ENCODE data around the gene CELF4.
A peak's percentile ranks its signal among the peaks of the same experiment; 100 is the strongest.

Gene CELF4

DNA sequence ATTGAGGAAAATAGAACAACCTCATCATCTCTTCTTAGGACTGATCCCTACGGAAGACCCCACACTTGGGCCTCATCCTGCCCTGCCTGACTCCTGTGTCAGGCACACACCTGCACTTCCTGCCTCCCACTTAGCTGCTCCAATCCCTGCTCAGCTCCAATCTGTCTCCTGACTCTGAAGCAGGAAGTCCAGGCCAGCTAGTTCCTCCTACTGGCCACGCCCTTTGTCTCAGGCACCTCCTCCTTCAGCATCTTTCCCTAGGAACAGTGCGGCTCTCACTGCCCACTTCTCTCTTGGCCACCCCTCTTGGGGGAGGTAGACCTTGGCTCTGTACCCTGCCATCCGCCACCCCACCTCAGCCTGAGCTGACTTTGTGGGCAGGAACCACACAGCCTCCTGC, 135.8 kb downstream of the CELF4 start:
- Histone ChIP-seq H3K9me3 (ENCODE audit: severe bottlenecking) (no peaks in the 10 kb centered on the region), H3K27ac (no peak overlapping the region), H3K4me3 (ENCODE audit: low read depth, low read length) (no peak overlapping the region), H3K27me3 (ENCODE audit: insufficient read depth, low read depth, severe bottlenecking) (no peaks in the 10 kb centered on the region), H3K36me3 (no peaks in the 10 kb centered on the region)
- TF ChIP-seq, protein P1, sequence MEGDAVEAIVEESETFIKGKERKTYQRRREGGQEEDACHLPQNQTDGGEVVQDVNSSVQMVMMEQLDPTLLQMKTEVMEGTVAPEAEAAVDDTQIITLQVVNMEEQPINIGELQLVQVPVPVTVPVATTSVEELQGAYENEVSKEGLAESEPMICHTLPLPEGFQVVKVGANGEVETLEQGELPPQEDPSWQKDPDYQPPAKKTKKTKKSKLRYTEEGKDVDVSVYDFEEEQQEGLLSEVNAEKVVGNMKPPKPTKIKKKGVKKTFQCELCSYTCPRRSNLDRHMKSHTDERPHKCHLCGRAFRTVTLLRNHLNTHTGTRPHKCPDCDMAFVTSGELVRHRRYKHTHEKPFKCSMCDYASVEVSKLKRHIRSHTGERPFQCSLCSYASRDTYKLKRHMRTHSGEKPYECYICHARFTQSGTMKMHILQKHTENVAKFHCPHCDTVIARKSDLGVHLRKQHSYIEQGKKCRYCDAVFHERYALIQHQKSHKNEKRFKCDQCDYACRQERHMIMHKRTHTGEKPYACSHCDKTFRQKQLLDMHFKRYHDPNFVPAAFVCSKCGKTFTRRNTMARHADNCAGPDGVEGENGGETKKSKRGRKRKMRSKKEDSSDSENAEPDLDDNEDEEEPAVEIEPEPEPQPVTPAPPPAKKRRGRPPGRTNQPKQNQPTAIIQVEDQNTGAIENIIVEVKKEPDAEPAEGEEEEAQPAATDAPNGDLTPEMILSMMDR (IDR thresholded peaks at IDR 0.05; ENCODE audit: low read depth, low read length): no peak
- DNase-seq: peak; percentile 35

DNA sequence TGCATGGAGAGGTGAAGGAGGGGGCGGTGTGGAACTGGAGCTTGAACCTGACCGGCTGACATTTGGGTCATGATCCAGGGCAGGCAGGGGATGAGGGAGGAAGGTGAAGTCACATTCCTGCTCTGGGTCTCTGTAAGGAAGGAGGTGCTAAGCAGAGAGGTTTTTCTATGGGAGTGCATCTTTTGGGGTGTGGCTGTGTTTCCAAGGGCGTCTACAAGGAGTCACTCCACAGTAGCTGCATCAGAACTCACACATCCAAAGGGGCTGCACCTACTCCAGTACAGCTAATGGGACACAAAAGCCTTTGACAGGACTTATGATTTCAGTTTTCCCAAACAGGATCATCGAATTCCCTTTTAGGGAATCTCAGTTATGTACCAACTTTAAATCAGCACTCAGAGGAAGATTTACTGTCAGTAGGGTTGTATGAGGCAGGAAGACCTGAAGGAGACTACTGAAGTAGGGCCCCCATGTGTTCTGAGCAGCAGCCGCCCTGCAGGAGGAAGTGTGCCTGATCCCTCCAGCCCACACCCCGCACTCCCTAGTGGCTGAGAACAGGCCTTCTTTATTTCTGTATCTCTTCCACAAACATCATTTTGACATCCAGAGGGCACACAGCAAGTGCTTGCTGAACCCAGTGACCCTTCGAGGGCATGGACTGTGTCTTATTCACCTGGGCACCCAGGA, 137.2 kb downstream of the CELF4 start:
- no peaks in the 10 kb centered on the region for H3K9me3 ChIP-seq (ENCODE audit: severe bottlenecking)
- TF ChIP-seq, protein P1 (IDR thresholded peaks at IDR 0.05; ENCODE audit: low read depth, low read length): no peak
- no peak overlapping the region for H3K27ac ChIP-seq
- H3K36me3 ChIP-seq: no peaks in the 10 kb centered on the region
- no peaks in the 10 kb centered on the region for H3K27me3 ChIP-seq (ENCODE audit: insufficient read depth, low read depth, severe bottlenecking)
- no peak overlapping the region for H3K4me3 ChIP-seq (ENCODE audit: low read depth, low read length)
- DNase-seq: no peak

DNA sequence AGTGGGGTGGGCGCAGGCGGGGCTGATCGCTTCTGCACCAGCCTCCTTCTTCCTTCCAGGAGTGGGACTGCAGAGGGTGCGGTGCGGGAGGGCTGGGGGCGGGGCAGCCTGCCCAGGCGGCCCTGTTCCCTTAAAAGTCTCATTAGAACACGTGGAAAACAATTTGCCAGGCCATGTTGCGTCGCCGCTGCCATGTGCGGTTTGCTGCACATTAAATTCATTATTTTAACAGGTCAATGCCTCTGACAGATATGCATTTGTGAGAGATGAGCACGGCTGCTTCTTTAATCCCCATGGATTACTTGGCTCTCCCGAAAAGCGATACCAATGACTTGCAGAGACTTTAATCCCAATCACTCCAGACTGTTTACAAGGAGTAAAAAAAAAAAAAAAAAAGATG, 139.0 kb downstream of the CELF4 start:
- H3K4me3 ChIP-seq (ENCODE audit: low read depth, low read length): no peak overlapping the region
- TF ChIP-seq, protein P1 (IDR thresholded peaks at IDR 0.05; ENCODE audit: low read depth, low read length): no peak
- peak; percentile 54 for DNase-seq
- H3K36me3 ChIP-seq: no peaks in the 10 kb centered on the region
- no peak overlapping the region for H3K27ac ChIP-seq
- no peaks in the 10 kb centered on the region for H3K27me3 ChIP-seq (ENCODE audit: insufficient read depth, low read depth, severe bottlenecking)
- no peaks in the 10 kb centered on the region for H3K9me3 ChIP-seq (ENCODE audit: severe bottlenecking)

DNA sequence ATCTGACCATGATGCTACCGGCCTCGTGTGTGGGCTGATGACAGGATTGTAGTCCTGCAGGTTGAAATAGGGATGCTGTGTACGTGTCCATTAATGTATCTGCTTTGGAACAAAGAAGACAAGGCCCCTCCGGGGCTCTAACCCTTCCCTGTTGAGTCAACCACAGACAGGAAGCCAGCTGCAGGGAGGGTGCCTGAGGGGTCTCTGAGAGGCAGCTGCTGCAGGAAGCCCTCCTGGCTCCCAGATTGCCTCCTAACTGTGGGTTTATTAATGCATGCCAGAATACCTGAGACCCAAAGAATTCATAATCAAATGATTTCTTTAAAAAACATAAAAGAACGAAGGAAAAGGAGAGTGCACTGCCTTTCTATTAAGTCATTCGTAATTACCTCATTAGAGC, 140.4 kb downstream of the CELF4 start:
- Histone ChIP-seq H3K9me3 (ENCODE audit: severe bottlenecking) (no peaks in the 10 kb centered on the region), H3K36me3 (no peaks in the 10 kb centered on the region), H3K27ac (no peak overlapping the region), H3K27me3 (ENCODE audit: insufficient read depth, low read depth, severe bottlenecking) (no peaks in the 10 kb centered on the region), H3K4me3 (ENCODE audit: low read depth, low read length) (no peak overlapping the region)
- no peak for DNase-seq
- TF ChIP-seq, protein P1 (IDR thresholded peaks at IDR 0.05; ENCODE audit: low read depth, low read length): no peak

DNA sequence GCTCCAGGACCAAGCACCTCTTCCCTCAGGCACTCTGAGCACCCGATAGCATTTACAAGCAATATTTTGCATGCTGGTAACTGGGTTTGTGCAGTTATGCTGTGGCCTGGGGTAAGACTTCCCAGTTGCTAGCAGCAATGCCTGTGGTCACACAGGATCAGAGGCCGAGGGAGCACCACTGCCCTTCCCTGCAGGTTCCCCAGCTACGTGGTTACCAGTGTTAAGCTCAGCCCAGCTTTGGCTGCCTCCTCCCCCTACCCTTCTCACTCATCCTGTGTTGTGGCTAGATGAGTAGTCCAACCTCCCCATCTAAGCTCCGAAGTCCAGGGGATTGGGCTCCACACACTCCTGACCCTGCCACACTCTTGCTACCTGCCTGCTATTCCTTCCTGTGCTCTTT, 141.1 kb downstream of the CELF4 start:
- Histone ChIP-seq H3K27ac (no peak overlapping the region), H3K9me3 (ENCODE audit: severe bottlenecking) (no peaks in the 10 kb centered on the region)
- TF ChIP-seq, protein P1 (IDR thresholded peaks at IDR 0.05; ENCODE audit: low read depth, low read length): no peak

DNA sequence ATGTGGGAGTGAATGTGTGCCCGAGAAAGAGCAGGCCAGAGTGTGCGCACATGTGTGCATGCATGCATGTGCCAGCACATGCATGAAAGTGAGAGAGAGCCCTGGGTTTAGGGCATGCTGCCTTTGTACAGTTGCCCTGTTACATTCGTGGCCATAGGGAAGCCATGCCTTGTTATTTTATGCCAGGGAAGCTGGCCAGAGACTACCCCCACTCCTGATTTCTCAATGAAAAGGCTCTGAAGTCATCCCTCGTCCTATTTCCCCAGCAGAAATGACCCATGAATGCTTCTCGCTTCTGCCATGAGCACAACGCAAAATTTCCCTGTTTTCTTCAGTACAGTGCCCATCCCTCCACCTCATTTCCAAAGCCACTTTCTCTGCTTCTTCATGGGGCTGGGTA, 143.0 kb downstream of the CELF4 start:
- no peaks in the 10 kb centered on the region for H3K27me3 ChIP-seq (ENCODE audit: insufficient read depth, low read depth, severe bottlenecking)
- H3K36me3 ChIP-seq: no peaks in the 10 kb centered on the region
- no peak for DNase-seq
- no peak overlapping the region for H3K27ac ChIP-seq
- TF ChIP-seq, protein P1 (IDR thresholded peaks at IDR 0.05; ENCODE audit: low read depth, low read length): no peak
- no peaks in the 10 kb centered on the region for H3K9me3 ChIP-seq (ENCODE audit: severe bottlenecking)
- H3K4me3 ChIP-seq (ENCODE audit: low read depth, low read length): no peak overlapping the region

More for the DNA sequence above, 141.1 kb downstream of the CELF4 start:
- DNase-seq: no peak
- no peaks in the 10 kb centered on the region for H3K27me3 ChIP-seq (ENCODE audit: insufficient read depth, low read depth, severe bottlenecking)
- H3K4me3 ChIP-seq (ENCODE audit: low read depth, low read length): no peak overlapping the region
- no peaks in the 10 kb centered on the region for H3K36me3 ChIP-seq
